Iris pigment epithelial cell (primary cell): ENCODE data around the gene LAMC2.

Experiments used
- DNase-seq: peaks from one replicate; pipeline ENCODE4 v3.0.0-alpha.2; 2011; ENCODE audit warnings: low read depth

The LAMC2 gene

DNA sequence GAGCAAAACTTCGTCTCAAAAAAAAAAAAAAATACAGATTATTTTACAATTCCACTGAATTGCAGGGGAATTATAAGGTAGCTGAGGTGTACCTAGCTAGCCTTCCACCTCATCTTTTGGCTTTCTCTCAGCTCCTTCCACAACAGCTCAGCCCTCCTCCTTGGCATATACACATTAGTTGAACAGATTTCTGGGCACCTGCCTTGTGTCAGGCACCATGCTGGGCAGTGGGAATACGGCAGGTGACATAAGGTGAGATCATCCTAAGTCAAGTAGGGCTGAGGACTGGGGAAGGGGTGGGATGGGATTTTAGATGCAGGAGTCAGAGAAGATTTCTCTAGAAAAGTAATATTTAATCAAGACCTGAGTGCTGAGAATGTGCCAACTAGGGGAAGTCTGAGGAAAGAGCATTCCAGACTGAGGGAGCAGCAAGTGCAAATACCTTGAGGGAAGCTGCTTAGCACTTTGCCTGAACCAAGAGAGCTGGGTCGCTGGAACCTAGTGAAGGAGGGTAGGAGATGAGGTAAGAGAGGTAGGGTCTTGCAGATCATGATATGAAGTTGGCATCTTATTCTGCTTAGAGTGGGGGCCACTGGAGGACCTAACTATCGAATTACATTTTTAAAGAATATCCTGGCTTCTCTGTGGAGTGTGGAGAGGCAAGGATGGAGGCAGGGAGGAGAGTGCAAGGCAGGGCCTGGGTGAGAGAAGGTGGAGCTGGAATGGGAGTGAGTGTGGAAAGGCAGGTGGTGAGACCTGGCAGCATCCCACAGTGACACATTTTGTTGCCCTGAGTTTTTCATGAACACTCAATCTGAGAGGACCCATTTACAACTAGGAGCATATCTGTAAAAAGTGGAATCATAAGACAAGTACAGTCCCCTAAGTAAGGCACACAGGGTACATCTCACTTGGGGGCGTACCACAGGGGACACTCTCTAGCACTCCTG, 28.2 kb downstream of the LAMC2 start:
- no peak for DNase-seq

- DNase-seq, result no peak
Measured at GRCh38 chr1:183215076-183215720, 29.1 kb downstream of the LAMC2 start.

- no peak for DNase-seq
Measured at GRCh38 chr1:183215936-183216335, 29.9 kb downstream of the LAMC2 start.

DNA sequence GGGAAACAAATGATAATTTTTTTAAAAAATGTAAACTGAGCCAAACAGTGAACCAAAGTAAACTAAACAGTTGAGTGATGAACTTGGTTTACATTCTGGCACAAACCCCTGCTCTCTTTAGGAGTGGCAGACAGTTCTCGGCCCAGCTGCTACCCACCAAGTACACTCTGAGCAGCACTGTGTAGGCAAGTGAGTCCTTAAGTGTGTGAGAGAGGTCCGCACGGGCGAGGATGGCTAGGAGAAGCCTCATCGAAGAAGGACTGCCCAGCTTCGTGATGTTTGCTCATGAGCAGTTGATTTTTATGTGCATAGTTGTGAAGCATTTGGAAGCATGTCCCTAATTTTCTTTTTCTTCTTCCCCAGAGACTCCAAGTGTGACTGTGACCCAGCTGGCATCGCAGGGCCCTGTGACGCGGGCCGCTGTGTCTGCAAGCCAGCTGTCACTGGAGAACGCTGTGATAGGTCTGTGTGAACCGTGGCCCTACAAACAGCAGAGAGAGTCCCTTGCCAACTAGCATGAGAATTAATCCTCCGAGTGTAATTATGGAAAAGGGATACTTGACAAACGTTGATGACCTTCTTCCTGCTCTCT, 32.1 kb downstream of the LAMC2 start:
- no peak for DNase-seq

GRCh38 chr1:183218971-183219615, 33.0 kb downstream of the LAMC2 start:
- no peak for DNase-seq

- no peak for DNase-seq
Measured at GRCh38 chr1:183219616-183220009, 33.5 kb downstream of the LAMC2 start.

DNA sequence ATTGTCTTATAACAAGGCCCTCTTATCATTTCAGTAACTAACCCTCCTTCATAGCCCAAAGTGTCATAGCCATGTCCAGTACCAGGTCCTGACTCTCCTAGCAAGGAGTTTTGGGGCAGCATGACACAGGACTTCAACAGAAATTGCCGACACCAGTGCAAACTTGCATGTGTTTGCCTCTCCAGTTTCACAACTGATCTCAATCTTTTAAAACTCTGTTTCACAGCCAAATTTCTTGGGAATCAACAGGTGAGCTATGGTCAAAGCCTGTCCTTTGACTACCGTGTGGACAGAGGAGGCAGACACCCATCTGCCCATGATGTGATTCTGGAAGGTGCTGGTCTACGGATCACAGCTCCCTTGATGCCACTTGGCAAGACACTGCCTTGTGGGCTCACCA, 36.8 kb downstream of the LAMC2 start:
- no peak for DNase-seq

DNA sequence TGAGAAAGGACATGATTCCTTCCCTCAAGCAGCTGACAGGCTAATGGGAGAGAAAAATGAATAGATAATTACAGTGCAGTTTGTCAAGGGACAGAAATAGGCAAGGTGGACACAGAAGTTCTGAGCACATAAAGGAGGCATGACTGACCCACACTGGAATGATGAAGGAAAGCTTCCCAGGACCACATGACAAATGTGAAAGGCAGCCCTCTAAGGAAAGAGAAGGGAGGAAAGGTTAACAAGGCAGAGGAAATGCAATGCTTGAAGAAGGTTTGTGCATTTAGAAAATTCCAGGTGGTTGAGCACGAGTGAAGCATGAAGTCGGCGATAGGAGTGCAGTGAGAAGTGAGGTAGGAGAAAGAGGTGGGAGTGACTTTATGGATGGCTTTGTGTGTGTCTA, 37.4 kb downstream of the LAMC2 start:
- DNase-seq, result no peak

GRCh38 chr1:183226361-183226760, 40.3 kb downstream of the LAMC2 start:
- DNase-seq, result no peak

GRCh38 chr1:183226963-183227362, 40.9 kb downstream of the LAMC2 start:
- DNase-seq, result no peak

GRCh38 chr1:183227422-183228346, 41.6 kb downstream of the LAMC2 start:
- DNase-seq, result peak; percentile 51

DNA sequence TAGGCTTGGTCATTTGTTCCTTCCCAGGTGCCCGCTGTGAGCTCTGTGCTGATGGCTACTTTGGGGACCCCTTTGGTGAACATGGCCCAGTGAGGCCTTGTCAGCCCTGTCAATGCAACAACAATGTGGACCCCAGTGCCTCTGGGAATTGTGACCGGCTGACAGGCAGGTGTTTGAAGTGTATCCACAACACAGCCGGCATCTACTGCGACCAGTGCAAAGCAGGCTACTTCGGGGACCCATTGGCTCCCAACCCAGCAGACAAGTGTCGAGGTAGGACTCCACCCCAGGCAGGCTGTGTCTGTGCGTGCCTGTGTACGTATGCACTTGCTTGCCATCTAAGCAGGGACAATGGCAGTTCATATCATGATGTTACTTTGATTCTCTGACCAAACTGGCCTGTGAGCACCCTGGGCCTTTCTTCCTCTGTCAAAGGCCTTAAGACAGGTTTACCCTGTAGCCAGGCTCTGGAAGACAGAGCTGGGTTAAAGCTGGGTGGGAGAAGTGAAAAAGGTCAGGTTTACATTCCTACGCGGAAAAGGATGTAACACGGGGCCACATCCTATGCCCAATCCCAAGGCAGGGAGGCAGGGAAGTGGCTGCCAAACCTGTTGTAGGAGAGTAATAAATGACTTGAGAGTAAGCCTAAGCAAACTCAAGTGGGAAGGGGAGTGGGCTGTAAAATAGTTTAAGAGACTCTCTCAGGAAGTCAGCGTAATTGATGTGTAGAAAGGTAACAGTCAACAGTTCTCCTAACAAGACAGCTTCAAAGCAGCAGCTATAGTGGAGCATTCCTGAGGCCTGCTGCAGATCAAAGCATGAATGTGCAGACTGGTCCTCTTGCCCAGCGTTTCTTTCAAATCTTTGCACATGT, 42.5 kb downstream of the LAMC2 start:
- DNase-seq, result no peak

DNA sequence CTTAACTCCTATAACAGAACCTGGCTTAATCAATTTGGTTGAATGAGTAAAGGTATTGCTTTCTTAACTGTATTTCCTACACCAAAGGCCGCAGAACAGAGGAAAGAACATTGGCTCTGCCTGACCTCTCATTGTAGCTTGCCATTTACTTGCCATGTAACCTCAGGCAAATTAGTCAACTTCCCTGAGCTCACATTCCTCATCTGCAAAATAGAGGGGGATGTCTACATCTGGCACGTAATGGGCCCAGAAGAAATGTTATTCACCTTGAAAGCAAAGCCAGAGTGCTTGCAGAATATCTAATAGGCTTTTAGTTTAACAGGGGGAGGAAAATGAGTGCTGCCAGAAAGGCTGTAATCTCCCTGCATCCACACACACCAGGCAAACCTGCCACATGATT, 44.3 kb downstream of the LAMC2 start:
- peak; percentile 48 for DNase-seq

DNA sequence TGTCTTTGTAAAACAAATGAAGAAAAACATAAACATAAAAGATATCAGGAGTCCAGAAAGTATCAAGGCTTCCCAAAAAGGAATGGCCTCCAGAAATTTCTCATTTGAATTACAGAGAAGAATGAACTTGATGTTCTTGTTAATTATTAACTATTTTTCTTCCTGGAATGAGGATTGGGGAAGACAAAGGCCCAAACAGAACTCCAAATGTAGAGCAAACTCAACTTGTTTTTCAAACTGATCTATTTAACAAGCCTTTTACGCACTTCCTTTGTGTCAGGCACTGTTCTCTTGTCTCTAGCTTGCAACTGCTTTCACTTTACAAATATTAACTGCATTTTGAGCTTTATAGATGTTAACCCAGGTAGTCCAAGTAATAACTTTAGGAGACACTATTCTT, 45.5 kb downstream of the LAMC2 start:
- no peak for DNase-seq

GRCh38 chr1:183233113-183233512, 47.0 kb downstream of the LAMC2 start:
- DNase-seq, result no peak

DNA sequence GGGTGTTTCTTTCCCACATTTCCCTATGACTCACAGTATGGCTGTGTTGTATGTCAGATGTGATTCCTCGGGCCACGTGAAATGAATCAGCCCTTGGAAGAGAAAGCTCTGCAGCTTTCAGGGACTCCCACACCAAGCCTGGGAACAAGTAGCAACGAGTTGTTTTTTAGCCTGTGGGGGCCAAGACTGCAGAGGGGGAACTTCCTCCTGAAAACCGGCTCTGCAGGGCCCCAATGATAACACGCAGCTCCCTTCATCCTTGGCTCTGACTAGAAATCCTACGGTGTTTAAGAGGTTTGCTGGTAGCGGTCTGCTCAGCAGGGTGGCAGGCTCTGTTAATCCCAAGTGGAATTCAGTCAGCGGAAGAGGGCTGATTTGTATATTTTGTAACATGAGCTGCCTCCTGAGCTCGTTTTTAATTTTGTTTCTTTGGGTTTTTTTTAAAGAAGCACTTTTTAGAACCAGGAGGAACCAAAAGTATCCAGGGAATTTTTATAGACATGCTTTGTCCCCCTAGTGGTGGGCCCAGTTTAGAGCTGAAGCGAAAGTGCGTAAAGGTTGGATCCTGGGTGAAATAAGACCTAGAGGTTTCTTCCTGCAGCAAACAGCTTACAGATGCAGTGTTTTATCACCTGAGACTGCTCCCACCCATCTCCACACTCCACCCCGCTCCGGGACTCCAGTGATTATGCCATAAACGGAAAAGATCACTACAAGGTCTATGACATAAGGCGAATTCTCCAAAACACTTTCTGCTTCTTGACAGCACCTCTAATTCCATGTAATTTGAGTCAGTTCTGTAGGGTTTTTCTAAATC, 48.8 kb downstream of the LAMC2 start:
- DNase-seq, result peak; percentile 97

- DNase-seq, result no peak
Measured at GRCh38 chr1:183235503-183235902, 49.4 kb downstream of the LAMC2 start.

DNA sequence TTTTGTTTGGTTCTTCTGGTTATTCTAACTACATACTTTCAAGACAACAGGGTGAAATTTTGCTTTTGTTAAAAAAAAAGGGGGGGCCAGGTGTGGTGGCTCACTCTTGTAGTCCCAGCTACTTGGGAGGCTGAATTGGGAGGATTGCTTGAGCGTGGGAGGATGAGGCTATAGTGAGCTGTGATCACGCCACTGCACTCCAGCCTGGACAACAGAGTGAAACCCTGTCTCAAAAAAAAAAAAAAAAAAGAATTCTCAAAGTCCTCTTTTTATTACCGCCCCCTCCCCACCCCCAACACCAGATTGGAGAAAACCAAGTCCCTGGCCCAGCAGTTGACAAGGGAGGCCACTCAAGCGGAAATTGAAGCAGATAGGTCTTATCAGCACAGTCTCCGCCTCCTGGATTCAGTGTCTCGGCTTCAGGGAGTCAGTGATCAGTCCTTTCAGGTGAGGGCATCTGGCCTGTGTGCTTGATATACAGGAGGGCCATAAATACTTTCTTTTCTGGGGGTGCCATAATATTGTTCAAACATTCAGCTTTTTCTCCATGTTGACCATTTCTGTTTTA, 50.2 kb downstream of the LAMC2 start:
- no peak for DNase-seq

DNA sequence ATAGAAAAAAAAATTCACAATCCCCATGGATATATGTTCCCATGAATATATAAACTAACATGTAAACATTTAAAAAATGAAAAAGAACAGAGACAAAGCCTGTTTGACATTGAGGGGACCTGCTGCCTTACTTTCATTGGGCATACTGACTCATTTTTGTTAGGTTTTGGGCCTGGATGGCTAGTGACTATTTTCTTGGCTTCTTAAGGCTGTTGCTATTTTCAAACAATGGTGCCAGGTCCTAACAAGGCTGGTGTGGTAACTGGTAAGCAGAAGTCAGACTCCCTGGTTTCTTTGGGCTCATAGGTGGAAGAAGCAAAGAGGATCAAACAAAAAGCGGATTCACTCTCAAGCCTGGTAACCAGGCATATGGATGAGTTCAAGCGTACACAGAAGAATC, 51.0 kb downstream of the LAMC2 start:
- DNase-seq, result no peak
